Measurements from ENCODE around the gene CRELD1.
"Not testable (repeated sequence)": the region's sequence is repeated elsewhere in the genome, so short reads cannot be mapped to it uniquely, and the experiment has no call there.

CRELD1 gene

GRCh38 chr3:9935966-9936510 is 2.4 kb downstream of the CRELD1 start:
- no peak for DNase-seq (ENCODE audit: low spot score)

GRCh38 chr3:9937486-9938238 is 4.0 kb downstream of the CRELD1 start:
- DNase-seq (ENCODE audit: low spot score), result no peak

GRCh38 chr3:9938966-9939365 is 5.3 kb downstream of the CRELD1 start:
- DNase-seq (ENCODE audit: low spot score), result no peak

GRCh38 chr3:9939906-9940305 is 6.3 kb downstream of the CRELD1 start:
- DNase-seq (ENCODE audit: low spot score), result not testable (repeated sequence)

- DNase-seq (ENCODE audit: low spot score), result no peak
Observed at GRCh38 chr3:9940746-9941145, 7.1 kb downstream of the CRELD1 start.

- DNase-seq (ENCODE audit: low spot score), result no peak
Observed at GRCh38 chr3:9942164-9942563, 8.5 kb downstream of the CRELD1 start.

- DNase-seq (ENCODE audit: low spot score), result no peak
Observed at GRCh38 chr3:9942934-9943690, 9.5 kb downstream of the CRELD1 start.

GRCh38 chr3:9944271-9944670 is 10.6 kb downstream of the CRELD1 start:
- DNase-seq (ENCODE audit: low spot score), result peak; percentile 47

GRCh38 chr3:9945358-9945757 is 11.7 kb downstream of the CRELD1 start:
- no peak for DNase-seq (ENCODE audit: low spot score)

GRCh38 chr3:9946112-9947024 is 12.7 kb downstream of the CRELD1 start:
- DNase-seq (ENCODE audit: low spot score), result peak; percentile 88

- peak; percentile 65 for DNase-seq (ENCODE audit: low spot score)
Observed at GRCh38 chr3:9947025-9947995, 13.7 kb downstream of the CRELD1 start.

GRCh38 chr3:9948586-9948985 is 15.0 kb downstream of the CRELD1 start:
- DNase-seq (ENCODE audit: low spot score), result no peak

- no peak for DNase-seq (ENCODE audit: low spot score)
Observed at GRCh38 chr3:9949115-9949514, 15.5 kb downstream of the CRELD1 start.

- DNase-seq (ENCODE audit: low spot score), result no peak
Observed at GRCh38 chr3:9949626-9950025, 16.0 kb downstream of the CRELD1 start.

GRCh38 chr3:9951126-9951525 is 17.5 kb downstream of the CRELD1 start:
- DNase-seq (ENCODE audit: low spot score), result no peak

GRCh38 chr3:9951598-9951961 is 17.9 kb downstream of the CRELD1 start:
- DNase-seq (ENCODE audit: low spot score), result no peak

- DNase-seq (ENCODE audit: low spot score), result peak; percentile 54
Observed at GRCh38 chr3:9951962-9952805, 18.6 kb downstream of the CRELD1 start, which contains the start of gene PRRT3. Gene PRRT3, minus strand, starts transcription at chr3:9952408. Its CDS starts 2,293 bp downstream, at chr3:9950115.

- no peak for DNase-seq (ENCODE audit: low spot score)
Observed at GRCh38 chr3:9955067-9955502, 21.5 kb downstream of the CRELD1 start.

GRCh38 chr3:9955611-9956352 is 22.1 kb downstream of the CRELD1 start:
- DNase-seq (ENCODE audit: low spot score), result no peak

All from Ammon's horn (tissue), 1 donor.